HG02885 (cell line): ENCODE measurements around the gene ELOVL2.

Experiments
- ATAC-seq: cut with Tn5 transposase; IDR thresholded peaks from one replicate; pipeline ENCODE4 v1.9.1; 2021; ENCODE audit warnings: mild to moderate bottlenecking; ENCODE audit not compliant: unreplicated experiment, poor library complexity

ELOVL2 gene

DNA sequence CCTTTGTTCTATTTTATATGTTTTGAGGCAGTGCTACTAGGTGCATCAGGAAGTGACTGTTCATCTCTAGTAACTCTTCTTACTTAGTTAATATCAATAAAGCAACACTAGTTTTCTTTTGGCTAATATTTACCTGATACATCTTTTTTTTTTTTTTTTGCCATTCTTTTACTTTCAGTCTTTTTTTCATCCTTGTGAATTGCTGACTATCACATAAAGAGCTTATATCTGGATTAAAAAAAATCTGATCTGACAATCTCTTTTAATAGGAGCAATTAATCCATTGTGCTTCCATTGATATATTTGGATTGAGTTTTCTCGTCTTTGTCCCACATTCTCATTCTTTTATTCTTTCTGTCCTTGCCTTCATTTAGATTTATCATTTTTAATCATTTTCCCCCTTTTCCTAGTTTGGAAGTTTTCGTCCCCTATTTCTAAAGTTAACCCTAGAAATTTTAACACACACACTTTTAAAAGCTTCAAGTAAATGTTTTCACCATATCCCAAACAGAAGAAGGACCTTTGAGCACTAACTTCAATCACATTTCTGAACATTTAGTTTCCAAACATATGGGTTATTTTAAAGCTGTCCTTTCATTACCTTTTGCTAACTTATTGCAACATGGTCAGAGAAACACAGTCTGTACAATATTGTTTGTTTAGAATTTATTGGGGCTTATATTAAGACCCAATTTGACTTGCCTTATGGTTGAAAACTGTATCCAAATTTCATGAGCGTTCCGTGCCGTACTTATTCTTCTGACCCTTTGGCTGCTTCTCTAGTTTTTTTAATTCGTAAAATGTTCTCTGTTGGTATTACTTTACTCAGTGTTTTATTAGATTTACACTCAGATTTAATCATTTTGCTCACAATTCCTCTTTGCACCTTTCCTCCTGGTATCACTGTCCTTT, 94.3 kb downstream of the ELOVL2 start:
- no peak for ATAC-seq

DNA sequence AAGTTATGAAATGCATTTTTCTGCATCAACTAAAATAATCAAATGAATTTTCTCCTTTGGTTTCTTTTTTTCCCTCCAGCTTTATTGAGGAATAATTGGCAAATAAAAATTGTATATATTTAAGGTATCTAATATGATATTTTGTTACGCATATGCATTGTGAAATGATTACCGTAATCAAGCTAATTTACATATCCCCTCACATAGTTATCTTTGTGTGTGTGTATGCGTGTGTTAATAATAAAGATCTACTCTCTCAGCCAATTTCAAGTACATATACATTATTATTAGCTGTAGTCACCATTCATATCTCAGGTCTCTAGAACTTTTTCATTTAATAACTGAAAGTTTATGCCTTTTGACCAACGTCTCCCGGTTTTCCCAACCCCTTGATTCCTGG, 96.1 kb downstream of the ELOVL2 start:
- no peak for ATAC-seq

DNA sequence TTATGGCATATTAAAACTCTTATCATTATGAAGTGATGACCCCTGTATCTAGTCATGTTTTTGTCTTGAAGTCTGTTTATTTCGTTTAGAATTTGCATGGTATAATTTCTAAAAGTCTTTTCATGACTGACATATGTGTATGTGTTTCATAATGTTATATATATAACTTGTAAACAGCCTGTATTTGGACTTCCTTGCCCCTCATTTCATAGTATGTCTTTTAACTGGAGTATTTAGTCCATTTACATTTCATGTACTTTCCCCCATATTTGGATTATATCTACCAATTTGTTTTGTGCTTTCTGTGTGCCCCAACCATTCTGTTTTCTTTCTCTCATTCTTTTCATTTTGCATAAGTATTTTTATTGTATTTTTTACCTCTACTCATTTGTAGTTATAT, 98.3 kb downstream of the ELOVL2 start:
- ATAC-seq: no peak

GRCh38 chr6:10939840-10940239, 104.3 kb downstream of the ELOVL2 start:
- no peak for ATAC-seq

- ATAC-seq: no peak
These were observed 111.0 kb downstream of the ELOVL2 start for GRCh38 chr6:10933126-10933525.
